ENCODE measurements around the gene PANK4. TPM values are rescaled to one million over a fixed set of nuclear protein-coding genes. Genes with fewer than 3 reads are reported as not detected.

The PANK4 gene
- 15.6 and 23.3 TPM in 2 replicates for total RNA-seq

DNA sequence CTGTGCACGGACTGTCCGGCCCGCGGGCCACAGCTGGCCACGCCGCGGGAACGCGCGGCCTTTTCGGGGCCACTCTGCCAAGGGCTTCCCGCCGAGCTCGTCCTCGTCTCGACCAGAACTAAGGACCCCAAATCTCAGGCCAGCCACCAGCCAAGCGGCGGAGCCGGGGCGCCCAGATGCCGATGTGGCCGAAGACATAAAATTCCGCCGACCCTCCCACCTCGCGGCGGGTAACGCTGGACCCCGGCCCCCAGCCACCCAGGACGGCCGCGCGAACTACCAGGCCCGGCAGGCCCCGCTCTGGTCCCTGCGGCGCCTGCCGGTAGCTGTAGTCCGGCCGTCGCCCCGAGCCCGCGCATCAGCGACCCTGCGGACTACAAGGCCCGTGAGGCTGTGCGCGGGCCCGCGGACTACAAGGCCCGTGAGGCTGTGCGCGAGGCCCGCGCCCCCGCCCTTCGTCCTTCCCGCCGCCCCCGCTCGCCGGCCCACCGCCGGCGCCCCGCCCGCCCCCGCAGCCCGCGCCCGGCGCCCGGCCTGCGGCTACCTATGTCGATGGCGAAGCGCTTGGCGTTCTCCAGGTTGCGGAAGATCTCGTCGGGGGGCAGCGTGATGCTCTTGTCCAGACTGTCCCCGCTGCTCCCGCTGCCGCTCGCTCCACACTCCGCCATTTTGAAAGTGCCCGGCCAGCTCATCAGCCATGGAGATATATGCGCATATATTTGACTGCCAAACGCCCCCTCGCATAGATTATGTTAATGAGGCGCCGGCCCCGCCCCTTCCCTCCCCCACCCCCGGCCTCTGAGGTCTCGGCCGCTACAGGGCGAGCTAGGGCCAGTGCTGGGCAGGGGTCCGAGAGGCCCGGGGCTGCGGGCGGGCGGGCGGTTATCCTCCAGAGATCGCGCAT lies at the start of gene PANK4:
PANK4 (minus strand) TSS at position 677 of the 904 bp plus-strand sequence; CDS start at position 668, 9 bp downstream.

DNA sequence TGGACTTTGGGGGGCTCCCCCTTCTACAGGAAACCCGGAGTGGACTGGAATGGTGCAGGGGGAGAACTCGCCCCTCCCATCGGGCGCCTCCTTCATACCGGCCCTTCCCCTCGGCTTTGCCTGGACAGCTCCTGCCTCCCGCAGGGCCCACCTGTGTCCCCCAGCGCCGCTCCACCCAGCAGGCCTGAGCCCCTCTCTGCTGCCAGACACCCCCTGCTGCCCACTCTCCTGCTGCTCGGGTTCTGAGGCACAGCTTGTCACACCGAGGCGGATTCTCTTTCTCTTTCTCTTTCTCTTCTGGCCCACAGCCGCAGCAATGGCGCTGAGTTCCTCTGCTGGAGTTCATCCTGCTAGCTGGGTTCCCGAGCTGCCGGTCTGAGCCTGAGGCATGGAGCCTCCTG lies 29.9 kb upstream of the PANK4 start, which contains the start of gene TNFRSF14:
TNFRSF14 (plus strand) TSS at position 95 of the 401 bp plus-strand sequence; CDS start at position 389, 294 bp downstream.

DNA sequence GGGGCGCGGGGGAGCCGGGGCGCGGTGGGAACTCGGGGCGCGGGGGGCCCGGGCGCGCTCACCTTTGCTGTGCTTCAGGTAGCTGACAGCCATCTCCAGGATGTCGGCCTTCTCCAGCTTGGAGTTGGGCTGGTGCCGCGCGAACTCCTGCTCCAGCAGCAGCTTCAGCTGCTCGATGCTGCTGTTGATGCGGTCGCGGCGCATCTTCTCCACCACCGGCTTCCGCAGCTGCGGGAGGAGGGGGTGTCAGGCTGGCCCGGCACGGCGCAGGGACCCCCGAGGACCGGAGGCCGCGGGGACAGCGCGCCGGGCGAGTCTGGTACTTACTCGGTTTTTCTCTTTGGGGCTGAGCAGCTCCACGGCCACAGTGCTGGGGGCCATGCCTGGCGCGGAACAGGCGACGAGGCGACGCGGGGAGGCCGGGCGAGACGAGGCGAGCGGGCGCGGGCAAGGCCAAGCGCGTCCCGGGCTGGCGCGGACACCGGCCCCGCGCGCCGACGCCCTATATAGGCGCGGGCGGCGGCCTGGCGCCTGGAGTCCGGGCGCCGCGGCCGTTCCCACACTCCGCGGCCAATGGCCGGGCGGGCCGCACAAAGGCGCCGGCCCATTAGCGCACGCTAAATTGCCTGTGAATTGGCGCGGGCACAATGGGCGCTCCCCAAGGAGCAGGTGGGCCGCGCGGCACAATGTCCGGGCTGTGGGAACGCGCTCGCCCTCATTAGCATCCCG lies 3.6 kb upstream of the PANK4 start, which contains the start of gene HES5:
HES5 (minus strand) TSS at position 480 of the 729 bp plus-strand sequence; CDS start at position 381, 99 bp downstream.

DNA sequence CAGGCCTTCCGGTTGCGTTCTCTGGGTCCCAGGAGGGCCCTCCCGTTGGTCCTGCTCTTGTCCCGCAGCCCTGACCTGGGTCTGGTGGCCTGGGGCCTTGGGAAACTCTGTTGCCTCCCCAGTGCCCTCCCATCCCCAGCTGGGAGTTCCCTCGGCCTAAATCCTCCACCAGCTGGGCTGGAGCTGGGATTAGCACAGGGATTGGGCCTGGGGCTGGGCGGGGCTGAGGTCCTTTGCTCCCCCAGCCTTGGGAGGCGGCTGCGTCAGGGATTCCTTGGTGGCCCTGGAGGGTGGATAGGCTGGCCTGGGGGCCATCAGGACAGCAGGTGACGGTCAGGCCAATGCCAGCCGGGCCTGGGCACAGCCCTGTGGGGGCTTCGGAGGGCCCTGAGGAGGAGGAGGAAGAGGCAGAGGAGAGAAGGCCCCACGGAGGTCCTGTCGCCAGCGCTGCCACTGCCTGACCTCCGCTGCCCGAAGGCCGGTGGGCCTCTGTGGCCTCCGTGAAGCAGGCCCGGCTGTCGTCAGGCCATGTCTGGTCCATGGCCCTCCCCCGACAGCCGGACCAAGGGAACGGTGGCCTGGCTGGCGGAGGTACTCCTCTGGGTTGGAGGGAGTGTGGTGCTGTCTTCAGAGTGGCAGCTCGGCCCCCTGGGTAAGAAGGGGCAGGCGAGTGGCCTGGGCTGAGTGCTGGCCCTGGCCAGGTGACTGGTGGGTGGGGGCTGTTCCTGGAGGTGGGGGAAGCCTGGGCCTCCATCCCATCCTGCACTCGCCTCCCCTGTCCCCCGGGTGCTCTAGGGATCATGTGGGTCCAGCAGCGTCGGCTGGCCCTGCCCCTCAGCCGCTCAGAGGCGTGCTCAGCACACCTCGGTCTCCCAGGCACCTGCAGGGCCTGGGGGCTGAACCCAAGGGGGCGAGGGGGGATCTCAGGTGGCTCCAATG lies 50.1 kb downstream of the PANK4 start, which contains the start of gene PLCH2:
PLCH2 (plus strand) TSS at position 229 of the 939 bp plus-strand sequence; CDS start at position 529, 300 bp downstream.

Other genes with a start within 250 kb of the PANK4 start
- 10.3 and 14.9 TPM in 2 replicates for gene MORN1, start 135.0 kb downstream of the PANK4 start, total RNA-seq
- 83.2 and 134 TPM in 2 replicates for gene RER1, start 134.8 kb downstream of the PANK4 start, total RNA-seq
- gene PEX10, start 114.0 kb downstream of the PANK4 start, total RNA-seq, result 41.0 and 47.5 TPM in 2 replicates
- under 0.01 and 0.15 TPM in 2 replicates for gene PLCH2, start 50.3 kb downstream of the PANK4 start, total RNA-seq
- gene HES5, start 3.7 kb upstream of the PANK4 start, total RNA-seq, result not detected in 2 replicates
- gene TNFRSF14, start 29.8 kb upstream of the PANK4 start, total RNA-seq, result 22.8 and 61.9 TPM in 2 replicates
- gene PRXL2B, start 60.2 kb upstream of the PANK4 start, total RNA-seq, result 17.3 and 19.8 TPM in 2 replicates
- under 0.01 and 1.3 TPM in 2 replicates for gene MMEL1, start 106.4 kb upstream of the PANK4 start, total RNA-seq